Activated CD4-positive, alpha-beta memory T cell treated with anti-CD3 and anti-CD28 coated beads for 36 hours (primary cell): Measurements from ENCODE around the gene SPIRE2. TPM values are rescaled to one million over a fixed set of nuclear protein-coding genes. Genes with fewer than 3 reads are reported as not detected.
"Not testable (repeated sequence)": the region's sequence is repeated elsewhere in the genome, so short reads cannot be mapped to it uniquely, and the experiment has no call there.

Experiments used
- CTCF ChIA-PET: fragments of 350-600 bp; sonication (Branson Sonifier 250); formaldehyde crosslinking; loops from one replicate; lab custom pipeline; 2021; ENCODE audit warnings: antibody characterized with exemption, inconsistent platforms; lab: Charles Lee
- POLR2A ChIA-PET: fragments of 350-600 bp; sonication (Branson Sonifier 250); formaldehyde crosslinking; loops from one replicate; lab custom pipeline; 2021; ENCODE audit warnings: antibody characterized with exemption; lab: Charles Lee
- DNase-seq: peaks from one replicate; pipeline ENCODE4 v3.0.0-alpha.2; 2020
- H3K27ac Mint-ChIP-seq: one replicate; pipeline ENCODE4 v1.8.0; 2021; ENCODE audit warnings: mixed read lengths
- H3K27me3 Mint-ChIP-seq: one replicate; pipeline ENCODE4 v1.8.0; 2021; ENCODE audit warnings: mixed read lengths
- H3K36me3 Mint-ChIP-seq: one replicate; pipeline ENCODE4 v1.8.0; 2021; ENCODE audit warnings: mixed read lengths
- H3K4me1 Mint-ChIP-seq: one replicate; pipeline ENCODE4 v1.8.0; 2021; ENCODE audit warnings: low read depth, mixed read lengths
- H3K4me3 Mint-ChIP-seq: one replicate; pipeline ENCODE4 v1.8.0; 2021; ENCODE audit warnings: mild to moderate bottlenecking, mixed read lengths
- H3K9me3 Mint-ChIP-seq: one replicate; pipeline ENCODE4 v1.8.0; 2021; ENCODE audit warnings: mixed read lengths
- intact Hi-C: fragments of 100-400 bp; cut with micrococcal nuclease; formaldehyde crosslinking; loops from one replicate; pipeline ENCODE4 v1.15.1; 2023
- total RNA-seq, 2 experiments: library from RNA; stranded (reverse); gene quantifications; one replicate each; pipeline ENCODE4 v1.2.3, GENCODE V29; 2021

Gene SPIRE2, protein sequence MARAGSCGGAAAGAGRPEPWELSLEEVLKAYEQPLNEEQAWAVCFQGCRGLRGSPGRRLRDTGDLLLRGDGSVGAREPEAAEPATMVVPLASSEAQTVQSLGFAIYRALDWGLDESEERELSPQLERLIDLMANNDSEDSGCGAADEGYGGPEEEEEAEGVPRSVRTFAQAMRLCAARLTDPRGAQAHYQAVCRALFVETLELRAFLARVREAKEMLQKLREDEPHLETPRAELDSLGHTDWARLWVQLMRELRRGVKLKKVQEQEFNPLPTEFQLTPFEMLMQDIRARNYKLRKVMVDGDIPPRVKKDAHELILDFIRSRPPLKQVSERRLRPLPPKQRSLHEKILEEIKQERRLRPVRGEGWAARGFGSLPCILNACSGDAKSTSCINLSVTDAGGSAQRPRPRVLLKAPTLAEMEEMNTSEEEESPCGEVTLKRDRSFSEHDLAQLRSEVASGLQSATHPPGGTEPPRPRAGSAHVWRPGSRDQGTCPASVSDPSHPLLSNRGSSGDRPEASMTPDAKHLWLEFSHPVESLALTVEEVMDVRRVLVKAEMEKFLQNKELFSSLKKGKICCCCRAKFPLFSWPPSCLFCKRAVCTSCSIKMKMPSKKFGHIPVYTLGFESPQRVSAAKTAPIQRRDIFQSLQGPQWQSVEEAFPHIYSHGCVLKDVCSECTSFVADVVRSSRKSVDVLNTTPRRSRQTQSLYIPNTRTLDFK
- 1 to 10 TPM in 1 of 2 experiments, under 1 TPM in 1; 0.63 to 1.4 TPM for total RNA-seq

DNA sequence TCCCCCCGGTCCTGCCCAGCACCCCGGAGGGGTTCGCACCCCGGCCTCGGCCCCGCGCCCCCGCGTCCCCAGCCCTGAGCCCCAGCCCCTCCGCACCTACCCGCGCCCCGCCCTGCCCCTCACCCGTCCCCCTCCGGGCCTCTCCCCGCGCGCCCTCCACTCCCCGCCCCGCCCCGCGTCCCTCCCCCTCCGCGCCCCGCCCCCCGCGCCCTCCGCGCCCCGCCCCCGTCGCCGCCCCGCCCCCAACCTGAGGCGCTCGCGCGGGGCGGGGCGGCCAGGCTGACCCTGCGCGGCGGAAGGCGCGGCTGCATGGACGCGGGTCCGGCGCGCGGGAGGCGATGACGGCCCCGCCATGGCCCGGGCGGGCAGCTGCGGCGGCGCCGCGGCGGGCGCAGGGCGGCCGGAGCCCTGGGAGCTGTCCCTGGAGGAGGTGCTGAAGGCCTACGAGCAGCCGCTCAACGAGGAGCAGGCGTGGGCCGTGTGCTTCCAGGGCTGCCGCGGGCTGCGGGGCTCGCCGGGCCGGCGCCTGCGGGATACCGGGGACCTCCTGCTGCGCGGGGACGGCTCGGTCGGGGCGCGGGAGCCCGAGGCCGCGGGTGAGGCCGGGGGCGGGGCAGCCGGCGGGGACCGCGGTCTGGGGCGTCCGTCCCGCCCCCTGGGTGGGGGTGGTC lies at the start of gene SPIRE2:
TSS of gene SPIRE2 (plus strand) at position 277 of the 671 bp plus-strand sequence. CDS start at position 353, 76 bp downstream.
- DNase-seq = peak; percentile 80
- ChIA-PET POLR2A (interaction anchor here (1.0 kb wide), 1 partner anchor 9 kb away, joined by 3 read pairs; no protein-coding TSS in a partner anchor), CTCF (interaction anchor here (1.1 to 2.8 kb wide), 3 partner anchors 9 to 35 kb away, joined by 3 to 8 read pairs (median 3); no protein-coding TSS in a partner anchor)
- Mint-ChIP-seq H3K36me3 (no peaks in the 10 kb centered on the region), H3K9me3 (no peaks in the 10 kb centered on the region), H3K4me3 (peak within 1 kb of the TSS; percentile 65), H3K27ac (no peak within 1 kb of the TSS), H3K27me3 (peaks cover 26% of the 10 kb centered on the region), H3K4me1 (peaks cover 5% of the 10 kb centered on the region)
- intact Hi-C loops = no loop called here

GRCh38 chr16:89779231-89779908 lies 48.9 kb upstream of the SPIRE2 start:
- no peaks in the 10 kb centered on the region for H3K27me3 Mint-ChIP-seq
- H3K4me1 Mint-ChIP-seq = peaks cover 2% of the 10 kb centered on the region
- POLR2A ChIA-PET = no interaction called here
- no peak overlapping the region for H3K4me3 Mint-ChIP-seq
- intact Hi-C loops = no loop called here
- CTCF ChIA-PET = interaction anchor here (1.3 kb wide), 1 partner anchor 73 kb away, joined by 3 read pairs; no protein-coding TSS in a partner anchor
- no peaks in the 10 kb centered on the region for H3K9me3 Mint-ChIP-seq
- H3K36me3 Mint-ChIP-seq = peaks cover 34% of the 10 kb centered on the region
- DNase-seq = no peak
- no peak overlapping the region for H3K27ac Mint-ChIP-seq

DNA sequence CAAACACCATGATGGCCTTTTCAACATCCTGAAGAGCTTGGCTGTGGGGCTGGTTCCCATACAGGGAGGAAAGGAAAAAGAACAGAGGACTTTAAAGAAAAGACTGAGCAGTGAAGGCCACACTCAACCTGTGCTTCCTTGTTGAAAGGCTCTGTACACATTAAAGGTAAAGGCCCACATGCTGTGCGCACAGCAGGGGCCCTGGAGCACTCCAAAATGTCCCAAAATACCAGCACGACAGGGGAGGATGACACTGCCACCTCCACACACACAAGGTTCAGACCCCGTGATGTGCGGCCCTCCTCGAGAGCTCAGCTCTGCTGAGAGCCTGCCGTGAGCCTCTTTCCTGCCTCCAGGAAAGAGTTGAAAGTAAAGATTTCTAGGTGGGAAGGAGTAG lies 48.4 kb upstream of the SPIRE2 start:
- no peak for DNase-seq
- no peak overlapping the region for H3K27ac Mint-ChIP-seq
- CTCF ChIA-PET = interaction anchor here (1.3 kb wide), 1 partner anchor 74 kb away, joined by 3 read pairs; no protein-coding TSS in a partner anchor
- H3K4me3 Mint-ChIP-seq = no peak overlapping the region
- intact Hi-C loops = no loop called here
- peaks cover 37% of the 10 kb centered on the region for H3K36me3 Mint-ChIP-seq
- H3K9me3 Mint-ChIP-seq = no peaks in the 10 kb centered on the region
- POLR2A ChIA-PET = no interaction called here
- no peaks in the 10 kb centered on the region for H3K27me3 Mint-ChIP-seq
- peaks cover 7% of the 10 kb centered on the region for H3K4me1 Mint-ChIP-seq

DNA sequence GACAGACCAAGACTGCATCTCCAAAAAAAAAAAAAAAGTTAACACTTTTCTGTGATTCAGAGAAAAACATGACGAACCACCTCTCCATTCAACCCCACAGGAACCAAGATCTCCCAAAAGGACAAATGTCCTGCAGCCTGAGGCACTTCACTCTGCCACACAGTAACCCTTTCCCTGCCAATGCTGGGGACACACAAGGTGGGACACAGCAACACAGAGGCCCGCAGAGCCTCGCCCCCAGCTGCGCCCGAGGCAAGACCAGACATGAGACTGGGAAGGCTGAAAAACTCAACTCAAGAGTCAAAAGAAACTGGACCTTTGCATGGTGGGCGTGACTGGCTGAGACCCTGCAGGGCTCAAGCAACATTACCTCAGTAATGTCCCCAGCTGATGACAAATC lies 45.8 kb upstream of the SPIRE2 start:
- intact Hi-C loops = no loop called here

GRCh38 chr16:89783952-89784351 lies 44.3 kb upstream of the SPIRE2 start:
- H3K9me3 Mint-ChIP-seq, DNase-seq, H3K4me3 Mint-ChIP-seq, CTCF ChIA-PET, H3K27ac Mint-ChIP-seq, H3K27me3 Mint-ChIP-seq, POLR2A ChIA-PET, intact Hi-C loops: not testable (repeated sequence)
- Mint-ChIP-seq H3K4me1 (peaks cover 26% of the 10 kb centered on the region), H3K36me3 (peaks cover 44% of the 10 kb centered on the region)

More for the DNA sequence above, 45.8 kb upstream of the SPIRE2 start:
- H3K9me3 Mint-ChIP-seq = no peaks in the 10 kb centered on the region
- POLR2A ChIA-PET = no interaction called here
- no peaks in the 10 kb centered on the region for H3K27me3 Mint-ChIP-seq
- peak overlapping the region; percentile 2 for H3K27ac Mint-ChIP-seq
- no peak for DNase-seq
- peaks cover 41% of the 10 kb centered on the region for H3K36me3 Mint-ChIP-seq
- peak overlapping the region; percentile 10 for H3K4me3 Mint-ChIP-seq
- peaks cover 26% of the 10 kb centered on the region for H3K4me1 Mint-ChIP-seq
- CTCF ChIA-PET = no interaction called here

GRCh38 chr16:89784406-89784805 lies 43.9 kb upstream of the SPIRE2 start:
- POLR2A ChIA-PET = no interaction called here
- Mint-ChIP-seq H3K9me3 (no peaks in the 10 kb centered on the region), H3K36me3 (peaks cover 45% of the 10 kb centered on the region), H3K27me3 (no peaks in the 10 kb centered on the region), H3K4me3 (no peak overlapping the region), H3K4me1 (peaks cover 26% of the 10 kb centered on the region), H3K27ac (peak overlapping the region; percentile 30)
- intact Hi-C loops = no loop called here
- CTCF ChIA-PET = no interaction called here
- DNase-seq = no peak

- CTCF ChIA-PET = interaction anchor here (1.0 to 1.6 kb wide), 3 partner anchors 8 to 85 kb away, joined by 3 to 4 read pairs (median 3); no protein-coding TSS in a partner anchor
- Mint-ChIP-seq H3K4me1 (peaks cover 26% of the 10 kb centered on the region), H3K36me3 (peaks cover 41% of the 10 kb centered on the region), H3K27ac (no peak overlapping the region), H3K4me3 (no peak overlapping the region), H3K9me3 (no peaks in the 10 kb centered on the region), H3K27me3 (no peaks in the 10 kb centered on the region)
- POLR2A ChIA-PET = no interaction called here
- intact Hi-C loops = no loop called here
- no peak for DNase-seq
Measured at GRCh38 chr16:89785523-89786155, 42.6 kb upstream of the SPIRE2 start.

- Mint-ChIP-seq H3K27ac (no peak overlapping the region), H3K9me3 (no peaks in the 10 kb centered on the region), H3K4me3 (no peak overlapping the region), H3K4me1 (peaks cover 26% of the 10 kb centered on the region), H3K36me3 (peaks cover 51% of the 10 kb centered on the region), H3K27me3 (no peaks in the 10 kb centered on the region)
- ChIA-PET POLR2A (no interaction called here), CTCF (interaction anchor here (1.6 kb wide), 1 partner anchor 86 kb away, joined by 4 read pairs; no protein-coding TSS in a partner anchor)
- no peak for DNase-seq
- intact Hi-C loops = no loop called here
Measured at GRCh38 chr16:89786474-89787364, 41.6 kb upstream of the SPIRE2 start.

DNA sequence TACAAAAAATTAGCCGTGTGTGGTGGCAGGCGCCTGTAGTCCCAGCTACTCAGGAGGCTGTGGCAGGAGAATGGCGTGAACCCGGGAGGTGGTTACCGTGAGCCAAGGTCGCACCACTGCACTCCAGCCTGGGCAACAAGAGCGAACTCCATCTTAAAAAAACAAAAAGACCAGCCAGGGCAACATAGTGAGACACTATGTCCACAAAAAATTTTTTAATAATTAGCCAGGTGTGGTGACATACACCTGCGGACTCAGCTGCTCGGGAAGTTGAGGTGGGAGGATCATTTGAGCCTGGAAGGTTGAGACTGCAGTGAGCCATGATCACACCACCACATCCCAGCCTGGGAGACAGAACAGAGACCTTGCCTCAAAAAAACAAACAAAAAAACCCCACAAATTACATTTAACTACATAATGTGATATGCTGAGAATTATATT lies 40.9 kb upstream of the SPIRE2 start:
- no peak for DNase-seq
- peaks cover 26% of the 10 kb centered on the region for H3K4me1 Mint-ChIP-seq
- H3K27me3 Mint-ChIP-seq = no peaks in the 10 kb centered on the region
- intact Hi-C loops = no loop called here
- H3K27ac Mint-ChIP-seq = no peak overlapping the region
- H3K4me3 Mint-ChIP-seq = no peak overlapping the region
- CTCF ChIA-PET = no interaction called here
- H3K36me3 Mint-ChIP-seq = peaks cover 56% of the 10 kb centered on the region
- POLR2A ChIA-PET = no interaction called here
- no peaks in the 10 kb centered on the region for H3K9me3 Mint-ChIP-seq

- H3K4me1 Mint-ChIP-seq = peaks cover 6% of the 10 kb centered on the region
- POLR2A ChIA-PET = no interaction called here
- no peak overlapping the region for H3K27ac Mint-ChIP-seq
- intact Hi-C loops = no loop called here
- no peaks in the 10 kb centered on the region for H3K9me3 Mint-ChIP-seq
- CTCF ChIA-PET = interaction anchor here (0.6 to 6.9 kb wide), 4 partner anchors 69 to 91 kb away, joined by 3 to 96 read pairs (median 28); partner anchors contain the start of gene SPATA2L
- DNase-seq = no peak
- peaks cover 57% of the 10 kb centered on the region for H3K36me3 Mint-ChIP-seq
- no peak overlapping the region for H3K4me3 Mint-ChIP-seq
- no peaks in the 10 kb centered on the region for H3K27me3 Mint-ChIP-seq
Measured at GRCh38 chr16:89791278-89791995, 36.8 kb upstream of the SPIRE2 start.
